GM21390 (cell line): Measurements from ENCODE around the gene DUOX1.
A peak's percentile ranks its signal among the peaks of the same experiment; 100 is the strongest.

Experiments used
- ATAC-seq: cut with Tn5 transposase; IDR thresholded peaks from one replicate; pipeline ENCODE4 v1.9.1; 2021; ENCODE audit not compliant: unreplicated experiment

Gene DUOX1

DNA sequence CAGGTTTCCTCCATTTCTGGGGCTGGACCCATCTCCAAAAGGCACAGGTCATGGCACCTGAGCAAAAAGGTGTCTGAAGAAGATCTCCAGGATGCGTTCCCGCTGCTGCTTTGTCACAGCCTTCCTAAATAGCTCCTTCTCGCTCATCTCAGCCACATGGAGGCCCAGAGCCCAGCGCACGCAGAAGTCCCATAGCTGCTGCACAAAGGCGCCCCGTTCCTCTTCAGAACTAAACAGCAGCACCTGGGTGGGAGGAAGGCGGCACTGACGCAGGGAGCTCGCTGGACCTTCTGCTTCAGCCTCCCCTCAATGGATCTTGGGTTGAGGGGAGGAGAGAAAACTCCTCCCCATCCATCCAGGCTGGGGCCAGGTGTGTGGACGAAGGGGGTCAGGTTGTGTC is 24.2 kb upstream of the DUOX1 start:
- ATAC-seq = no peak

DNA sequence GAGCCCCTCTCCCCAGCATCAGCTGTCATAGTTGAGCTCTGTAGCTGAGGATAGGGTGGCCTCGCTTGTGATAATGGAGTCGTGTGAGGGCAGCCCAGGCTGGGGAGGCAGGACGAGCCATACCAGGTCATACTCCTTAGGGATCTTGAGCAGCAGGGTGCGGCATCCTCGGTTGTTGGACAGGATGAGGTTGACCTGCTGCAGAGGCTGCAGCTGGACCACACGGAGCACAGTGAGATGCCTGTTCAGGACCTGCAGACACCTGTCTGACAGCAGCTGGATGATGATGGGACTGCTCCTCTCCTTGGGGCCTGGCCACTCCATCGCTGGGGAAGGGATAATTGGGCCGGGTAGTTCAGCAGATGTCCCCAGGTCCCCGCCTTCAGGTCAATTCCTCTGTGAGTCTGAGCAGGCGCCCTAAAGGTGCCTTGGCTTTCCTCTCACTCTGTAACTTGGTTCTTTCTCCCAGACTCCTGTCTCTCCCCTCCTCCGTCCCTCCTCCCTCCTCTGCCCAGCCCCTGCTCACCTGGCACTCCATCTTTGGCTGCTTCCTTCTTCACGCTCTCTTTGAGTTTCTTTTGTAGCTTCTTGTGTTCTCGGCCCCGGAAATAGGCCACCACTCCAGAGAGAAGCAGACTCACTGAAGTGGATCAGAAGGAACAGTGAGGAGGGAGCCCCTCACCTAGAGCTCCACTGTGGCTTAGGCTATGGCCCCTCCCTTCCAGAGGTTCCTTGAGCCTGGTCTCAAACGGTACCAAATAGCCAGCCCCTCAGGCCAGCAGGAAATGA is 23.6 kb upstream of the DUOX1 start:
- no peak for ATAC-seq

DNA sequence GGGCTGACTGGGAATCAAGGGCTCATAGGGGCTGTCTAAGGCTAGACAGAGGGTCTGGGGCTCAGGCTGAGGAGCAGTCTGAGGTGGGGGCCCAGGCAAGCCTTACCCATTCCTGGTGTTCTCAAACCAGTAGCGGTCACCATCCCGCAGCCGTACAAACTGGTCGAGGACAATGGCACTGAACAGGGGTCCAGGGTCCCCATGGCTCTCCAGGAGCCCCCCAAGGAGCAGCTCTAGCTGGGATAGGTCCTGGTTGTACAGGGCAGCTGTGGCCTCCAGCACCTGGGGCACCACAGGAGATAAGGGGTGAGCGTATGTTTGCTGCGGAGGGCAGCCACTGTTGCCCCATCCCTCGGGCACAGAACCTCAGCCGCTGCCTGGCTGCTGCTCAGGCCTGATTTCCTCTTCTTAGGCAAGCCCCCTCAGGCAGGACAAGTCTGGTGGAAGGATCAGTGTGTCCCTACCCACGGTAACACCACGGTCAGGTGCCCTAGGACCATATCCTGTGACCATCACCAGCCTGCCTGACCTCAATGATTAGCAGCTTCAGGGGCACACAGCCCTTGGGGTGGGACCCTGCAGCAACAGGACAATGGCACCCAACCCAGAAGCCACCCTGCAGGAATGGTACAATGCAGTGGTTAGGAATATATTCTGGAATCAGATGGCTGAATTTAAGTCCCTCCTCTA is 21.7 kb upstream of the DUOX1 start:
- no peak for ATAC-seq

DNA sequence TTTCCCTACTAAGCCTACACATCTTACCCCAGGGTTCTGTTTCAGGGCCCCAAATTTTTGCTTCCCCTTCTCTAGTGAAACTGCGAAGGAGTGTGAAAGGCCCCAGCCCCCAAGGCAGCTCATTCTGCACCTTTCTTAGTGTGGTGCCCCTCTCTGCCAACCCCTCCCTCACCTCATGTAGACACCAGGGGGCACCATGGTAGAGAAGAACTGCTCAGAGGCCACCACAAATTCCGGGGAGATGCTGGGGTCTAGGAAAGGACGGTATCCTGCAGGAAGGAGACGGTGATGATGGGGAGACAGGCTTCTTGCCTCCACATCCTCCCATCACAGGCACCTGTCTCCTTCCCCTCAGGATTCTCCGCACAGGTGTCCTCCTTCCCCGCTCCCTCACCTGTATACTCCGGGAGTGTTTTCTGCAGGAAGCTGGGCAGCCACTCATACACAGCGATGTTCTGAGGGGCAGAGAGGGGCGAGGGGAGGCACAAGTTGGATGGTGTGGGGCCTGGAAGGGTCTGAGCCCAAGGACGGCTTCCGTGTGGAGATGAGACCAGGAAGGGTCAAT is 19.5 kb upstream of the DUOX1 start:
- ATAC-seq = no peak

DNA sequence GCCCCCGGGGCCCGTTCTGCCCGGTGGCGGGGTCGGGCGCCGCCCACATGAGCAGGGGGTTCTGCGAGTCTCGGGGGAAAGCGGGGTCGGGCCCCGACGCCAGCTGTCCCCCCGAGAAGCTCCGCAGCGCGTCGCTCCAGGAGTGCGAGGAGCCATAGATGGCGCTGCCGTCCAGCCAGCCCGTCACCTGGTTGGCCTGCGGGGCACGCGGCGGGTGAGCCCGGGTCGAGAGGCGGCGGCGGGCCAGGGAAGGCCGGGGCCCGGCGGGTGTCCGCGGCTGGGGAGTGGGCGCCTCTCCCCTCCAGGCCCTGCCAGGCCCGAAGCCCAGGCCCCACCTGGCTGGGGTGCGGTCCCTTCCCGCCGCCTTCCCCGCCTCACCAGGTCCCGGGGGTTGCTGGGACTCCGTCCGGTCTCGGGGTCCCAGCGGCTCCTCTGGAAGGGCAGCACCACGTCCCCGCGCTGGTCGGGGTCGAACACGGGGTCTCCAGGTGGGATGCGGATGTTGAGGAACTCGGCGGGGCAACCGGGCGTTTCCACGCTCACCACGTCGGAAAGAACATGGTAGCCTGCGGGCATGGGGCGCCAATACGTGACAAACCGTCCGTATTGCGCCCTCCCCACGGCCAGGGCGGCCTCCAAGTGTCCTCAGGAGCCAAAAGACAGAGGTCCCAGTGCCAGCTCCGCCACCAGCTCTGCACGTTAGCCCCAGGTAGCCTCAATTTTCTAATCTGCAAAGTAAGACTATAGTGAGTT is 18.2 kb upstream of the DUOX1 start:
- ATAC-seq = no peak

DNA sequence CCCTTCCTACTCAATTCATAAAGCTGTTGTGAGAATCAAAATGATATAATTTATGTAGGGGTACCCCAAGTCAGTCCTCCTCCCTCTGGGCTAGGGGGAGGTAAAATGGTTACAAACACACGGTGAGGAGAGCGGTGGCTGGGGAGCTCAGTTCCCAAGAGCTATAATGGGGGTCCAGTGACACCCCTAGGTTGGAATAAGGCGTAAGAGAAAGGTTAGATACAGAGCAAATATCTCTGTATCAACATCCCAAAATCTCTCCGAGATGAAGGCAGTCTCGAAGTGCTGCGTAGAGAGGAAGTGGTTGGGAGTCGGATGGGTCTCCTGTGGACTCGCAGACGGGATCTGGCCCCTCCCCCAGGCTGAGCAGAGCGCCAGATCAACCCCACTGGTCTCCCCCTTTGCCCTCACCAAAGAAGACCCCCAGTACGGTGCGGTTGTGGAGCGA is 17.6 kb upstream of the DUOX1 start:
- no peak for ATAC-seq

DNA sequence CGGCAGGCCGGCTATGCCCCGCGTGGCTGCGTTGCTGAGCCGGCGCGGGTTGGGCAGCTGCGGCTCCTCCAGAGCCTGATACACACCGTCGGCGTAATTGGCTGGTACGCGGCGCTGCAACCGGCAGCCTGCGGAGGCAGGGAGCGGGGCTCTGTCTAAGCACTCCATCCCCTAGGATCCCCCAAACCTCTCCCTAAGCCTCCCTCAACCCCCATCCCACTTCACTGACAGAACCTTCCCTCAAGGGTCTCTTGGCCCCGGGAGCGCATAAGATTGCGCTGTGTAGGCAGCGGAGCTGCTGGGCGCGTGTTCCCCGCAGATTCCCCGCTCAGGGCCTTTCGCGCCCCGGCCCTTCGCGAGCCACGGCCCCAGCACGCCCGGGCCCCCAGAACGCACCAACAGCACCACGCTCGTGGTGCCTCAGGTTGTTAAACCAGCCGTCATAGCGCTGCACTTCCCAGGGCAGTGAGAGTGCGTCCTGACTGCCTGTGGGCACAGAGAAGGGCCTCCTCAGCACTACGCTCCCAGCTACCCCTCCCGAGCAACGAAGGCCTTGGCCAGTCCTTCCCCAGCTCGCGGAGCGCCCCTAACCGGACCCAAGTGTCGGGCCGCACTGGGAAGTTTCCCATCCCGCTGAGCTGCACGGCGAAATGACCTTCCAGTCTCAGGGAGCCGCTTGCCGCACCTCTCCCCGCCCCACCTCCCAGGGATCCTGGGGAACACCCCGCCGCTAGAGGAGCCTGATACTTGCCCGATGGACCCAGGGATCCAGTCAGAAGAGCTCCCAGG is 17.0 kb upstream of the DUOX1 start:
- ATAC-seq = no peak

DNA sequence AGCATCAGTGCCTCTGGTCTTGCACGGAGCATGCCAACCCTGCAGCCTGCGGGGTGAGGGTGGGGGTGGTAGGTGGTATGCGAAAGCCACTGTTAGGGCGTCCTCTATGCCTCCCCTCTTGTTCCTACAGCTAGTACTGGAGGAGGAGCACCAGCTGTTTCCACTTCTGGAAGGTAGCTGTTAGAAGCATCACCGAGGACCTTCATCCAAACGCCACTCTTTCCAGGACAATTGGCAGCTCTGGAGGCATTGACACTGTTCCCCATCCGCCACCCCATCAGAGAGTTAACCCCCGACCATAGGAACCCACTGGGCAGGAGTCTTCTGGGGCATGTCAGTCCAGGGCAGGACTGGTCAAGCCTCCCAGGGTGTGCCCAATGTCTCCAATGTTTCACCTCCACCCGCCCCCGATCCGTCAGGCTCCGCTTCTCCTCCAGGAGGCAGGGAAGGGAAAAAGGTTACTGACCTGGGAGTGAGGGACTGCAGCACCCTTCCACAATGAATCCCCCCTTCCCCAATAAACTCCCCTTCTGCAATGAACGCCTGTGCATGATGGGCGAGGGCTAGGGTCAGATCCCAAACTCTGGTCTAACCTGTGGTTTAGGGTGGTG is 16.3 kb upstream of the DUOX1 start:
- ATAC-seq = no peak

DNA sequence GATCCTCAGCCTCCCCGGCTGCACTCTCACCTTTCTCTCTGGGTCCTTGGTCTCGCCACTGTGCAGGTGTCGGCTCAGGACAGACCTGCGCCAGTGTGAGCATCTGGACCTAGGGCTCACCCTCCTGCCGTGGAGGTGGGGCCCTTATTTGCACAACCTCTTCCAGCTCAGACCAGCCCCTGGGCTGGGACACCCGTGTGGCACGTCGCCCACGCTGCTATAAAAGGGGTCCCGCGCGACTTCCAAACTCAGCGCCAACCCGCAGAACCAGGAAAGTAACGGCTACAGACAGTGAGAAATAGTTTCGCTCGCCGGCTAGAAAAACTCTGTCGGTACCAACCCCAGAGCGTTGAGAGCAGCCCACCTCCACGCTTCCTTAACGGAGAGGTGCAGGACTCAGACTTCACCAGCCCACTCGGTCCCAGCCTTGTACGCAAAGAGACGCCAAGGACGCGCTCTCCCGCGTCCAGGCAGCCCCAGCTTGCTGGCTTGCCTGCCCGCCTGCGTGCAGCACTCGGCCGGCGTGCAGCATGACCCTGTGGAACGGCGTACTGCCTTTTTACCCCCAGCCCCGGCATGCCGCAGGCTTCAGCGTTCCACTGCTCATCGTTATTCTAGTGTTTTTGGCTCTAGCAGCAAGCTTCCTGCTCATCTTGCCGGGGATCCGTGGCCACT is 15.6 kb upstream of the DUOX1 start, which contains the start of the genes DUOX2 and DUOXA2:
TSS of gene DUOX2 (minus strand) at position 97 of the 675 bp plus-strand sequence. CDS start 761 bp downstream, outside the sequence.
TSS of gene DUOXA2 (plus strand) at position 251 of the 675 bp plus-strand sequence. CDS start at position 531, 280 bp downstream.
- no peak for ATAC-seq

DNA sequence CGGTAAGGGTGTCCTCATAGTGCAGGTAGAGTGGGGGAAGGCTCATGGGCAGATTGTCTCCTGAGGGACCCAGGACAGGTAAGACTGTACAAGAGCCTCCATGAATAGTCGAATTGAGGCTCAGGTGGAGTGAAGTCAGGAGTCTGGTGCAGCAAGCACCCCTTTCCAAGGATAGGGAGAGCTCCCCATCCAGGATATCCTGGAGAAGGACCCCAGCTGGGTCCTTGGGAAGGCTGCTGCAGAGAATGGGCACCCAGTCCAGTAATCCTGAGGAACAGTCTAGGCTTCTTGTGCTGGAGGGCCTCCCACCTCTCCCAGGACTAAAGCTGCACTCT is 15.1 kb upstream of the DUOX1 start:
- no peak for ATAC-seq

DNA sequence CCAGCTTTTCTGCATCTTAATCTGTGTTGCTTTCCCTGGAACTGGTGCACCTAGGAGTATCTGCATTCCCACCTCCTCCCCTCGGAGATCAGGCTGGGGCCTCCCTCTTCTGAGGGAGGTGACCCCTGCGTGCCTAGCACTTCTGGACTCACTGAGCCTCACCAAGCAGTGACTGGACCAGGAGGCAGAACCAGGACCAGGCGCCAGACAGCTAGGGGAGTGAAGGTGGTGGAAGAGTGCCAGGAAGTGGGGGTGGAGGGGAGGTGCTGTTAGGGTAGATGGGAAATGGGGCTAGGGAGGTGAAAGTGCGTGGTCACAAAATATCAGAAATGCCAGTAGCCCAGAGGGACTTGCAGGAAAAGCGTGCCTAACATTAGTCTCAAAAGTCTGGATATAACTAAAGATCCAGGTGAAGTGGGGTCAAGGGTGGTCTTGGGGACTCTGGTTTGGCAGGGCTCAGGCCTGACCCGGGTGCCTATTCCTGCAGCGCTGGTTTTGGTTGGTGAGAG is 14.4 kb upstream of the DUOX1 start:
- ATAC-seq = no peak

DNA sequence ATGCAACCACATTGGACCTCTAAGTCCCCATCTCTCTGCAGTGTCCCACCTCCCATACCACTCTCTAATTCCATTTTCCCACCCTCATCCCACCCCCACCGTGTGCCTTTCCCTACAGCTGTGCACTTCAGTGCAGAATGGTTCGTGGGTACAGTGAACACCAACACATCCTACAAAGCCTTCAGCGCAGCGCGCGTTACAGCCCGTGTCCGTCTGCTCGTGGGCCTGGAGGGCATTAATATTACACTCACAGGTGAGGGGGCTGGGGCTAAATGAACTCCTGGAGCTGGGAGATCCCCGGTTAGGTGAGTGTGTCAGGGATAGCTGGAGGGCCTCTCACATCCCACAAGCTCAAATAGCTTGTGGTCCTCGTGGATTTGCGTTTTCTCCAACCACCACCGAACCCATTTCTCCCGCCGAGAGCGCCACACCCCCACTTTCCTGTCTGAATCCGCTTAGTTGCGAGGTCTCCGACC is 13.8 kb upstream of the DUOX1 start:
- ATAC-seq = no peak

DNA sequence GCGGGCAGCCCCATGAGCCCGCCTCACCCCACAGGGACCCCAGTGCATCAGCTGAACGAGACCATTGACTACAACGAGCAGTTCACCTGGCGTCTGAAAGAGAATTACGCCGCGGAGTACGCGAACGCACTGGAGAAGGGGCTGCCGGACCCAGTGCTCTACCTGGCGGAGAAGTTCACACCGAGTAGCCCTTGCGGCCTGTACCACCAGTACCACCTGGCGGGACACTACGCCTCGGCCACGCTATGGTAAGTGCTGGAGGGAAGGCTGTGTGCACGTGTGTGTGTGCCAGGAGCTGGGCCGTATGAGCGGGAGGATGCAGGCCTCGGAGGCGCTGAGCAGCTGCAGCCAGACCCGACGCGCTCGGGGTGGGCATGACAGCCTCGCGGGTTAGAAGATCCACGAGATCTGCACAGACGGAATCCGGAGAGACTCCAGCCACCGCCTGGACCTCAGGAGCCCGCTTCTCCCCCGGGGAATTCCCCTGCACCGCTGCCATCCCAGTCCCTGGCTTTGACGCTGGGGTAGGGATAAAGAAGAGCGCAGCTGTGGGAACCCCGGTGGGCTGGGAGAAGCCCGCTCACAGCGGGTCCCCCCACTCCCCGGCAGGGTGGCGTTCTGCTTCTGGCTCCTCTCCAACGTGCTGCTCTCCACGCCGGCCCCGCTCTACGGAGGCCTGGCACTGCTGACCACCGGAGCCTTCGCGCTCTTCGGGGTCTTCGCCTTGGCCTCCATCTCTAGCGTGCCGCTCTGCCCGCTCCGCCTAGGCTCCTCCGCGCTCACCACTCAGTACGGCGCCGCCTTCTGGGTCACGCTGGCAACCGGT is 13.1 kb upstream of the DUOX1 start:
- ATAC-seq = no peak

DNA sequence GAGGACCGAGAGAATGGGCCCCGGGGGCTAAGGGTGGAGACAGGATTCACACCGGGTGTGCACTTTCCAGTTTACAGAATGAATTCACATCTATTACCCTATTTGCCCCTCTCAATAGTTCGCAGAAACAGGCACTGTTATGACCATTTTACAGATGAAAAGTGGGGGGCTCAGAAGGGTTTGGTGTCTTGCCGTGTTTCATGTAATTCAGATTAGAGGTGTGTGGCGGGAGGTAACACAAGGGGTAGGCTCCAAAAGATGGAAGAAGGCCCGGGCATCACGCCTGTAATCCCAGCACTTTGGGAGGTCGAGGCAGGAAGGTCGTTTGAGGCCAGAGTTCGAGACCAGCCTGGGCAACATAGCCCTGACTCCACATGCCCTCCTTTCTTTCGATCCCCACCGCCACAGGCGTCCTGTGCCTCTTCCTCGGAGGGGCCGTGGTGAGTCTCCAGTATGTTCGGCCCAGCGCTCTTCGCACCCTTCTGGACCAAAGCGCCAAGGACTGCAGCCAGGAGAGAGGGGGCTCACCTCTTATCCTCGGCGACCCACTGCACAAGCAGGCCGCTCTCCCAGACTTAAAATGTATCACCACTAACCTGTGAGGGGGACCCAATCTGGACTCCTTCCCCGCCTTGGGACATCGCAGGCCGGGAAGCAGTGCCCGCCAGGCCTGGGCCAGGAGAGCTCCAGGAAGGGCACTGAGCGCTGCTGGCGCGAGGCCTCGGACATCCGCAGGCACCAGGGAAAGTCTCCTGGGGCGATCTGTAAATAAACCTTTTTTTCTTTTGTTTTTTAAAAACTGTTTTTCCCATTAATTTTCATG is 12.3 kb upstream of the DUOX1 start:
- ATAC-seq = no peak

DNA sequence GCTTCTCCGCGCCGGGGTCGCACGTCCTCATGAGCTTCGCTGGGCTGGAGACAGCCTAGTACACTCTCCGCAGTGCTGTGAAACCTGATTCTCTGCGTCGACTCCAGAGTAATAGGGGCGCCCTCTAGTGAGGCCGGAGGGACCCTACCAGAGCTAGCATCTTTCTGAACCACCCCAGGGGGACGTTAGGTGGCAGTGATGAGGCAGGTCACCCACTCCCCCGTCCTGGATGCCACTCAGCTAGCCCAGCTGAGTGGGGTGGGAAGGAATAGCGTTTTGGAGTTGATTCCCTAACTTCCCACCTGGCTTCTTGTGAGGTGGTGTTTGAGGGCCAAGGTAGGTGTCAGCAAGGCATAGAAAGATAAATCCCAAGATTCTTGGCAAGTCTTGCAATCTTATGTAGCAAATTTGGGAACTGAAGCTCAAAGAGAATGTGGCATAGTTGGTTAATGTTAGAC is 11.6 kb upstream of the DUOX1 start:
- ATAC-seq = peak; percentile 96

DNA sequence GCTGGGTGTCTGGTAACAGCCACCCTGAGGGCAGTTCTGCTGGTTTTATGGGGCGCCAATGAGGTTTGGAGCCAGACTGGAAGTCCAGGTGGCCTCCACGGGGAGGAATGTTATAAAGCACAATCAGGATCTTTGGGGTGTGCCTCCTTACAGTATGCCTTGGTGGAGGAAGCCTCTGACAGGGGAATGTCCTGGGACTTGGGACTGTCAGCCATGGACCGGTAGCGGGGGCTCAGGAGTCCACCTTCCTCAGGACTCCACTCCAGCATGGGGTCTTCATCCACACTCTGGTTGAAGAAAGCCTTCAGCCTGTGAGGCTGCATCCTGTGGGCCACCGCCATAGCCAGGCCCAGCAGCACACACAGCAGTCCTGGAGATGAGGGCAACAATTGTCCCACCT is 10.8 kb upstream of the DUOX1 start:
- no peak for ATAC-seq
